ENCODE data around the gene ZNF554.

The ZNF554 gene

DNA sequence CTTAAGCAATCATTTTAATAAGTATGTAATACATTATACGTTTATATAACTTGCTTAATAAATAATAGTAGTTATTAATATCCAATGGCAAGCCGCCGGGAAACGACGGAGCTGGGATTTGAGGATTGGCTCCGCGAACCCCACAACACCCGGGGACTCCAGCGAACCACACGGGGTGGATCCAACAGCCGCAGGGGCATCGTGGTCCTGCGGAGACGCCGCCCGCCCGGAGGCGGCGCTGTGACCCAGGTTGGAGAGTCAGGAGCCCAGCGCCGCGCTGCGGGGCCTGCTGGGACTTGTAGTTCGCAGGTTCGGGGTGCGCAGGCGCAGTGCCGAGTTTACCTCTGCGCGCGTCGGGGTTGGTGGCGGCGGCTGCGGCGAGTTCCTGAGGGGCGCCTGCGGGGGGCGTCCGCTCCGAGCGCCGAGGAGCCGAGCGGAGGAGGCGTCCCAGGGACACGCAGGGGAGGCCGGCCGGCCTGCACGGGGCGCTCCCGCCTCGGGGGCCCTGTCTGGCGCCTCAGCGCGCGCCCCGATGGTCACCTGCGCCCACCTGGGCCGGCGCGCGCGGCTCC lies at the start of gene ZNF554:
Gene ZNF554 (plus strand): TSS at position 329 of the 572 bp plus-strand sequence. CDS start 204 bp downstream, at position 533.
- Histone ChIP-seq H3K36me3 (ENCODE audit: insufficient read depth, low read length) (no peaks in the 10 kb centered on the region), H3K9ac (ENCODE audit: low read length) (peak within 1 kb of the TSS; percentile 33), H3K27ac (ENCODE audit: low read depth, low read length) (peak within 1 kb of the TSS; percentile 63), H3K4me3 (ENCODE audit: low read depth in 1 of 2, low read length in 2 of 2) (peak within 1 kb of the TSS; percentile 85), H3K27me3 (ENCODE audit: control insufficient read depth in 1 of 2, insufficient read depth in 2 of 2, low read length in 2 of 2) (no peaks in the 10 kb centered on the region), H3K4me1 (ENCODE audit: insufficient read depth, low read length) (no peaks in the 10 kb centered on the region), H3K9me3 (ENCODE audit: low read length) (no peaks in the 10 kb centered on the region)

DNA sequence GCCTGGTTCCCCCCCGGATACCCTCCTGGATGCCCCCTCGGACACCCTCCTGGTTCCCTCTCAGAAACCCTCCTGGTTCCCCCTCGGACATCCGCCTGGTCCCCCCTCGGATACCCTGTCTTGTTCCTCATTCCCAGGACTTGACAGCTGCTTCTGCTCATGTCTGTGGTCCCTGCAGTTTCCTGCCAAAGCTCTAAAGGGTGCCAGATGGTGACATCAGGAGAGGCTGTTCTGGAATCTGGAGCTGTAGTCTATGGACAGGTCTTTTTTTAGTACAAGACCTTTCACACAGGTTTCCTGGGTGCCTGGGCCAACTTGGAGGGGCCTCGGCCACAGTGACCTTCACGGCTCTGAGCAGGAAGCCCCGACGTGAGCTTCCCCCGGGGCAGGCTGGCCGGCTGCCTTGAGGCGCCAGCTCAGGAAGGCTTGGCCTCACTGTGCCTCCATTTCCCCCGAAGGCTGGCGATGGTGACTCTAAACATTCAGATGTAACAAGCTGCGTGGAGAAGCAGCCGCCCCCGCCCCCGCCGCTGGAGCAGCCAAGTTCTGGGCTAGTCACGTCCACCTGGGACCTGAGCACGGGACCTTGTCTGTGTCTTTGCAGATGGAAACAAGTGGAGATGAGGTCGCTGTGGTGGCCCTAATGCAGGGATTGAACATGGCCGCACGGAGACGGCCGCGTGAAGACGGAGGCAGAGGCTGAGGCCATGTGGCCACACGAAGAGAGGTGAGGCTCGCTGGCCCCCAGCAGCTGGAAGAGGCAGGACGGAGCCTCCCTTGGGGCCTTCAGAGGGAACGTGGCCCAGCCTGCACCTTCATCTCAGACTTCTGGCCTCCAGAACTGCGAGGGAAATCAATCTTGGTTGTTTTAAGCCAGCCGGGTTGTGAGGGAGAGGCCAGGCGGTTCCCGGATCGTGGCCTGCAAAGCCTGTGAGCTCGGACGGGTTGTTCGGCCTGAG lies 49.3 kb upstream of the ZNF554 start:
- Histone ChIP-seq H3K9me3 (ENCODE audit: low read length) (no peaks in the 10 kb centered on the region), H3K4me1 (ENCODE audit: insufficient read depth, low read length) (peaks cover 13% of the 10 kb centered on the region), H3K36me3 (ENCODE audit: insufficient read depth, low read length) (peaks cover 23% of the 10 kb centered on the region), H3K27ac (ENCODE audit: low read depth, low read length) (peak overlapping the region; percentile 58), H3K4me3 (ENCODE audit: low read depth in 1 of 2, low read length in 2 of 2) (no peak overlapping the region), H3K27me3 (ENCODE audit: control insufficient read depth in 1 of 2, insufficient read depth in 2 of 2, low read length in 2 of 2) (no peaks in the 10 kb centered on the region), H3K9ac (ENCODE audit: low read length) (no peak overlapping the region)

DNA sequence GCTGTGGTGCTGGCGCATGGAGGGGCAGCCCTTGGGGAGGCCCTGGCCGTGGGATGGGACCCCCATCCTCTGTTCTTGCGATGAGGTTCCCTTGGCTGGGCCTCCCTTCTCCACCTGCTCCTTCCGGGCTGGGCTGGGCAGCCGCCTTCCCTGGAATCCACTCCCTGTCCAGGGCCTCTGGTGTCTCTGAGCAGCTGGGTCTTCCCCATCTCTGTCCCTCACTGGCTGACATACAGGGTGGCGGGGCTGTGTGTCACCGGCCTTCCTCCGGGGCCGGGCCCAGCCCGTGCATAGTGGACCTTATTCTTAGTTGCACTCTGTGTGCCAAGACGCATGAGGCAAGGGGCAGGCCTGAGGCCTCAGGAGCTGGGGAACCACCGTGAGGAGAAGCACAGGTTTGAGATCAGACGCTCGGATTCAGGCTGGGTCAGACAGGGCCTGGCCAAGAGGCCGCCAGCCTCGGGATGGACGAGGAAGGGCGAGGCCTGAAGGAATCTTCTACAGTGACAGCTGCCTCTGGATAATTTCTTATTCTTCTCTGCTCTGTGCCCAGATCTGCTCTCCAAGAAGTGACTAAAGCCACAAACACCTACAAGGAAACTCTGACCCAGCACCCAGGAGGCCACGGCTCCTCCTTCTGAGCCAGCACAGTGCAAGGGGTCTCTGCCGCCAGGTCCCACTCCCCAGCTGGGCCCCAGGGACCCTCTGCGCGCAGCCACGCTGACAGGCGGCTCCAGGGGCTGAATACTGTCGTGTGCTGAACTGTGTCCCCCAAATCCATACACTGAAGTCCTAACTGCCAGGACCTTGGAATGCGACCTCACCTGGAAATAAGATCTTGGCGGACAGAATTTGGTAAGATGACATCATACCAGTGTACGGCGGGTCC lies 47.6 kb upstream of the ZNF554 start:
- H3K9me3 ChIP-seq (ENCODE audit: low read length), result no peaks in the 10 kb centered on the region
- no peak overlapping the region for H3K9ac ChIP-seq (ENCODE audit: low read length)
- H3K36me3 ChIP-seq (ENCODE audit: insufficient read depth, low read length), result peaks cover 13% of the 10 kb centered on the region
- H3K27me3 ChIP-seq (ENCODE audit: control insufficient read depth in 1 of 2, insufficient read depth in 2 of 2, low read length in 2 of 2), result no peaks in the 10 kb centered on the region
- no peak overlapping the region for H3K4me3 ChIP-seq (ENCODE audit: low read depth in 1 of 2, low read length in 2 of 2)
- peaks cover 13% of the 10 kb centered on the region for H3K4me1 ChIP-seq (ENCODE audit: insufficient read depth, low read length)
- H3K27ac ChIP-seq (ENCODE audit: low read depth, low read length), result no peak overlapping the region

DNA sequence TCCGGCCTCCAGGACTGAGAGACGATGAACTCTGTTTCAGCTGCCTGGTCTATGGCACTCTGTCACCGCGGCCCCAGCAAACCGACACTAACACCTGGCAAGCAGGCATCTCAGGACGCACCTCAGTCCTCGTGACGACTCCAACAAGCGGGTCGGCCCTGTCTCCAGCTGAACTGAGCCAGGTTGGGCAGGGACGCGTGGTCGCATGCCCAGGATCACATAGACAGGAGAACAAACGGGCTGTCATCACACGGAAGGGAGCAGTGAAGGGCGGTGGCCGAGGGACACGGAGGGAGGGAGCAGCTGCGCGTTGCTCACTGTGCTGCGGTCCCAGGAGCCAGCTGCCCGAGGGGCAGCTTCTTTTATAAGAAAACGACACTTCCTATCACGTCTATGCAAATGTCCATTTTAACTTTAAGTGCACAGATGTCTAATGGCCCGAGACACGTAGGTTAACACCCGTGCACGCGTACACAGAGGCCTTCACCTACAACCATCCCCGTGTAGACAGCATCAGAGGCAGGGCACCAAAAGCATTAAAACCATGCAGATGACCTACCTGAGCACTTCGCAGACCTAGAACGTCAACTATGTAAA lies 45.5 kb upstream of the ZNF554 start:
- Histone ChIP-seq H3K27ac (ENCODE audit: low read depth, low read length) (no peak overlapping the region), H3K4me1 (ENCODE audit: insufficient read depth, low read length) (peaks cover 13% of the 10 kb centered on the region), H3K4me3 (ENCODE audit: low read depth in 1 of 2, low read length in 2 of 2) (no peak overlapping the region), H3K9ac (ENCODE audit: low read length) (no peak overlapping the region), H3K9me3 (ENCODE audit: low read length) (no peaks in the 10 kb centered on the region), H3K36me3 (ENCODE audit: insufficient read depth, low read length) (no peaks in the 10 kb centered on the region), H3K27me3 (ENCODE audit: control insufficient read depth in 1 of 2, insufficient read depth in 2 of 2, low read length in 2 of 2) (no peaks in the 10 kb centered on the region)

DNA sequence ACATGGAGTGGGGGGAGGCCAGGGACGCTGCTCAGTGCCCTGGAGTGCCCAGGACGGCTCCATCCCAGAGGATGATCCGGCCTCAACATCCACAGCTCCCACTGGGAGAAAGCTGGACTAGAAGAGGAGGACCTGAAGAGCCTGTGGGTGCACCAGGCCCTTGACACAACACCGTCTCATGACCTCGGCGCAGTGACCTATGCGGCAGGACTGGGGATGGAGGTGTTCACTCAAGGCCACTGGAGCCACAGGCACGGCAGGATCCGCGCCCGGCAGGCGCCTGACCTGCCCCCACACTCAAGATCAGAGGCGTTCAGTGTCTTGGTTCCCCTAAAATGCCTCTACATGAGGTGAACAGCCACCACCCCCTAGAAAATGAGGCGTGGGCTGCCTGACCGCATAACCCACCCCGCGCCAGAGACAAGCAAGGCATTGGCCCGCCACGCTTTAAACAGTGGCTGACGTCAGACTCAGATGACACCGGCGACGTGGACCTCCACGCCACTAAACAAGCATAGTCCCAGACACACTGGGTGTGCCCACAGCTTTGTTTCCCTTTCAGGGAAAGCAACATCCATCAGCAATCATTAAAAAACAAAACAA lies 44.6 kb upstream of the ZNF554 start:
- Histone ChIP-seq H3K36me3 (ENCODE audit: insufficient read depth, low read length) (no peaks in the 10 kb centered on the region), H3K4me3 (ENCODE audit: low read depth in 1 of 2, low read length in 2 of 2) (no peak overlapping the region), H3K27ac (ENCODE audit: low read depth, low read length) (no peak overlapping the region), H3K9me3 (ENCODE audit: low read length) (no peaks in the 10 kb centered on the region), H3K27me3 (ENCODE audit: control insufficient read depth in 1 of 2, insufficient read depth in 2 of 2, low read length in 2 of 2) (no peaks in the 10 kb centered on the region), H3K9ac (ENCODE audit: low read length) (no peak overlapping the region), H3K4me1 (ENCODE audit: insufficient read depth, low read length) (peaks cover 15% of the 10 kb centered on the region)

DNA sequence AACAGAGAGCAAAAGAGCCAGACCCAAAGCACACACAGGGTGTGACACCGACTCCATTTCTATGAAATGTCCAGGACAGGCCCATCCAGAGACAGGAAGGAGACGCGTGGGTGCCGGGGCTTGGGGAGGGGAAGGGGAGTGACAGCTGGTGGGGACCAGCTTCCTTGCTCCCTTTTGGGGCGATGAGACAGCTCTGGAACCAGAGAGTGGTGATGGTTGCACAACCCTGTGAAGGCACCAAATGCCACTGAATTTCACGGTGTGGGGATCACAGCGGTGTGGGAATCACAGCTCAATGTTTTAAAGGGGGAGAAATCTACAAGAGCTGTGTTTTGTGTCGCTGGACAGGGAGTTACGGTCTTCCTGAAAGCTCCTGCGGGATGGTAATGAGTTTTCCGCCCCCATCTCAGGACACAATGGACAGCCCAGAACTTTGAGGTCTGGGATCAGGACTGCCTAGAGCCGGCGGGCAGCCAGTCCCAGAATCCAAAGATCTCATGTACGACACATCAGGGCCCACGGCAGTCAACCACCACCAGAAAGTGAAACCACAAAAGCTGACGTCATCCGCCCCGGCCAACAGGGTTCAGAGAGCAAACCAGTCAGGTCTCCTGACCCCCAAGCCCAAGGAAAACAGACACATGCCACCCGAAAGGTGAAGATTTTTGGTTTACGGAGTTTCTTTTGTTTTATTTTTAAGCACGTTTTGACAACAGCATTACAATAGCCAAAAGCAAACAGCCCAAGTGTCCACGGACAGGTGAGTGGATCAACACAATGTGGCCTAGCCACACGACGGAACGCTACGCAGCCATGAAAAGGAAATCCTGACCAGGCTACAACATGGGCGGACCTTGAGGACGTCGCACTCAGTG lies 43.9 kb upstream of the ZNF554 start:
- Histone ChIP-seq H3K9ac (ENCODE audit: low read length) (no peak overlapping the region), H3K27ac (ENCODE audit: low read depth, low read length) (no peak overlapping the region), H3K4me3 (ENCODE audit: low read depth in 1 of 2, low read length in 2 of 2) (no peak overlapping the region), H3K36me3 (ENCODE audit: insufficient read depth, low read length) (no peaks in the 10 kb centered on the region), H3K4me1 (ENCODE audit: insufficient read depth, low read length) (peaks cover 22% of the 10 kb centered on the region), H3K27me3 (ENCODE audit: control insufficient read depth in 1 of 2, insufficient read depth in 2 of 2, low read length in 2 of 2) (no peaks in the 10 kb centered on the region), H3K9me3 (ENCODE audit: low read length) (no peaks in the 10 kb centered on the region)

DNA sequence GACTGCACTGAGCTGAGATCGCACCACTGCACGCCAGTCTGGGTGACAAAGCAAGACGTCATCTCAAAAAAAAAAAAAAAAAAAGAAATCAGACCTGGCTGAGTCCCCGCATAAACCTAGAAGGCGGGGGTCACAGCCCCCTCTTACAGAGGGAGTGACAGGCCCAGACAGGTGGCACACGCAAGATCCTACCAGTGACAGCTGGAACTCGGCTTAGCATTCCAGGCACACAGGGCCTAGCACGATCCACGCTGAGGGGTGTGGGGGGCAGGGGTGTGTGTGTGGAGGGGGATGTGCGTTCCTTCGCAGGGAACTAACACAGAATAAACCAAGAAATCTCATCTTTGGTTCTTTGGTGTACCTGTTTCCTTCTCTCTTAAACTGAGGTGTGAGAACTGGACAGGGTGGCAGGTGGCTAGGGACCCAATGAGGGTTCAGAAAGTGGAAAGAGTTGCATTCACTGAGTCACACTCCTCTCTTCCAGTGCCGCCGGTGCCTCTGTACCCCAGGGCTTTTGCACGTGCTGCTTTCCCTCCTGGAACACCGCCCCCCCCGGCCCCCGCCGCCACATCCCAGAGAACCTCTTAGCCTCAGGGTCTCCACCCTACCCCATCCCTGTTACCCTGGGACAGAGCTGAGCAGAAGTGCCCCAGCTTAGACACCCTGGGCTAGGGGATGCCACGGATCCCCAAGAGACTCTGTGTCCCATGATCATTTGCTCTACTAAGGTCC lies 41.5 kb upstream of the ZNF554 start:
- no peaks in the 10 kb centered on the region for H3K9me3 ChIP-seq (ENCODE audit: low read length)
- no peak overlapping the region for H3K4me3 ChIP-seq (ENCODE audit: low read depth in 1 of 2, low read length in 2 of 2)
- H3K9ac ChIP-seq (ENCODE audit: low read length), result no peak overlapping the region
- H3K27ac ChIP-seq (ENCODE audit: low read depth, low read length), result no peak overlapping the region
- H3K4me1 ChIP-seq (ENCODE audit: insufficient read depth, low read length), result peaks cover 35% of the 10 kb centered on the region
- H3K27me3 ChIP-seq (ENCODE audit: control insufficient read depth in 1 of 2, insufficient read depth in 2 of 2, low read length in 2 of 2), result no peaks in the 10 kb centered on the region
- H3K36me3 ChIP-seq (ENCODE audit: insufficient read depth, low read length), result no peaks in the 10 kb centered on the region

DNA sequence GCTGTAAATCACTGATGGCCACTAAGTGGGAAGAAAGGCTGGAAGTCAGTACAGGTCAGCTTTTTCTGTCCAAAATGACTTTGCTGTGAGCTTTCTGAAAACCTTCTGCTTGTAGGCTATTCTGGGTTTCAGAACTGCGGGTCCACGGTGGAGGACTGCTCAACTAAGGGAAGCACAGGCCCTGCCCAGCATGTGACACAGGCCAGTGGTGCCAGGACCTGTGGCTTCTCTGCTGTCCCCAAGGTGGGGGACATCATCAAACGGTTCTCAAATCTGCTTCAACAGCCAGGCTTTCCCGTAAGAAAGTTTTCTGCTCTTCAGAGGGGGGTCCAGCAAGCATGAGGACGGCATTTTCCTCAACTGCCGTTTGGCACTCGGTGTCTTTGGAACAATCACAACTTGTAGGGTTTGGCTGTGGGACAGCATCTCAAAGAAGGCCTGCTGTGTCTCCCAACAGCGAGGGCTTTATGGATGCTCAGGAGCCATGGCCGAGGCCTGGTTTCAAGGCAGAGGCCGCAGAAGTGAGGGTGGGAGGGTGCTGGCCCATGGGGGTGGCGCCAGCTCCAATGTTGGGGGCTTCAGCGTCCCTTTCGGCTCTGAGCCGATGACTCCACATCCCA lies 40.4 kb upstream of the ZNF554 start:
- Histone ChIP-seq H3K9me3 (ENCODE audit: low read length) (no peaks in the 10 kb centered on the region), H3K9ac (ENCODE audit: low read length) (no peak overlapping the region), H3K27me3 (ENCODE audit: control insufficient read depth in 1 of 2, insufficient read depth in 2 of 2, low read length in 2 of 2) (no peaks in the 10 kb centered on the region), H3K27ac (ENCODE audit: low read depth, low read length) (no peak overlapping the region), H3K4me3 (ENCODE audit: low read depth in 1 of 2, low read length in 2 of 2) (no peak overlapping the region), H3K36me3 (ENCODE audit: insufficient read depth, low read length) (no peaks in the 10 kb centered on the region), H3K4me1 (ENCODE audit: insufficient read depth, low read length) (peaks cover 44% of the 10 kb centered on the region)

DNA sequence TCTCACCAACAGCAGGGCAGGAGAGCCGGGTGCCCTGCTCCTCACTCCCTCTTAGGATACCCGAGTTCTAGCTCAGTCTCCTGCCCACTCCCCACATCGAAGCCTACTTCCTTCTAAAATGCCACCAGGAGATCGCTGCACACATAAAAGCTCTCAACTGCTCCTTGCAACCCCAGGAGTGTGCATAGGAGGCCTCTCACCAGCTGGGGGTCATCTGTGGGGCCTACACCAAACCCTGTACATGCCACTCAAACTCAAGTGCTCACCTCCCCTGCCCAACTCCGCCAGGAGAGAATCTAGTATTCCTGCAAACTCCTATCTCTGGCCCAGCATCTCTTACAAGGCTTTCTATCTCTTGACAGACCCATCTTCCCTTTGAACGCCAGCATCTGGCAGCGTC lies 39.4 kb upstream of the ZNF554 start:
- H3K36me3 ChIP-seq (ENCODE audit: insufficient read depth, low read length), result no peaks in the 10 kb centered on the region
- H3K27me3 ChIP-seq (ENCODE audit: control insufficient read depth in 1 of 2, insufficient read depth in 2 of 2, low read length in 2 of 2), result no peaks in the 10 kb centered on the region
- H3K4me3 ChIP-seq (ENCODE audit: low read depth in 1 of 2, low read length in 2 of 2), result no peak overlapping the region
- H3K27ac ChIP-seq (ENCODE audit: low read depth, low read length), result no peak overlapping the region
- no peaks in the 10 kb centered on the region for H3K9me3 ChIP-seq (ENCODE audit: low read length)
- peaks cover 44% of the 10 kb centered on the region for H3K4me1 ChIP-seq (ENCODE audit: insufficient read depth, low read length)
- no peak overlapping the region for H3K9ac ChIP-seq (ENCODE audit: low read length)
